Hepatocyte (in vitro differentiated cells): ENCODE measurements around the gene VWA5B1.

Experiments
- EZH2 ChIP-seq: fragments of 200-600 bp; sonication (generic); IDR thresholded peaks from 2 replicates; pipeline ENCODE4 v1.6.1; 2016; ENCODE audit warnings: antibody characterized with exemption, mild to moderate bottlenecking, borderline replicate concordance
- TF ChIP-seq, protein P1 (sequence below): fragments of 200-600 bp; sonication (generic); IDR thresholded peaks from 2 replicates; pipeline ENCODE4 v1.5.1; 2016; ENCODE audit warnings: antibody characterized with exemption, mild to moderate bottlenecking; ENCODE audit not compliant: poor library complexity

DNA sequence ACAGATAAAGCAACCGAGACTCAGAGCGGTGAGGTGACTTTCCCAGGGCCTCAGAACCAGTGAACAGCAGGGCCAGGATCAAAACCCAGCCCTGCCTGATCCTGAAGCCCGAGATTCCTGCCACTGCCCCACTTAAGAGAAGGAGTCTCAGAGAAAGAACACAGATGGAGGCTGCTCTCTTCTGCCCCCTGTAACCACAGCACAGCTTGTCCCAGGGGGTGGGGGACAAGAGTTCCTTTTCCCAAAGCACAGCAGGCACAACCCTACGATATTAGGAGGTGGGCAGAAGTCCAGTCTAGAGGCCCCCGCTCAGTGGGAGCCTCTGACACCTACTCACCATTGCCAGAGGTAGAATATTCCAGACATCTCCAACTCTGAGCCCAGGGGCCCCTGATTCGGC lies 24.0 kb upstream of the VWA5B1 start:
- TF ChIP-seq, protein P1, sequence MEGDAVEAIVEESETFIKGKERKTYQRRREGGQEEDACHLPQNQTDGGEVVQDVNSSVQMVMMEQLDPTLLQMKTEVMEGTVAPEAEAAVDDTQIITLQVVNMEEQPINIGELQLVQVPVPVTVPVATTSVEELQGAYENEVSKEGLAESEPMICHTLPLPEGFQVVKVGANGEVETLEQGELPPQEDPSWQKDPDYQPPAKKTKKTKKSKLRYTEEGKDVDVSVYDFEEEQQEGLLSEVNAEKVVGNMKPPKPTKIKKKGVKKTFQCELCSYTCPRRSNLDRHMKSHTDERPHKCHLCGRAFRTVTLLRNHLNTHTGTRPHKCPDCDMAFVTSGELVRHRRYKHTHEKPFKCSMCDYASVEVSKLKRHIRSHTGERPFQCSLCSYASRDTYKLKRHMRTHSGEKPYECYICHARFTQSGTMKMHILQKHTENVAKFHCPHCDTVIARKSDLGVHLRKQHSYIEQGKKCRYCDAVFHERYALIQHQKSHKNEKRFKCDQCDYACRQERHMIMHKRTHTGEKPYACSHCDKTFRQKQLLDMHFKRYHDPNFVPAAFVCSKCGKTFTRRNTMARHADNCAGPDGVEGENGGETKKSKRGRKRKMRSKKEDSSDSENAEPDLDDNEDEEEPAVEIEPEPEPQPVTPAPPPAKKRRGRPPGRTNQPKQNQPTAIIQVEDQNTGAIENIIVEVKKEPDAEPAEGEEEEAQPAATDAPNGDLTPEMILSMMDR, result no peak
- TF ChIP-seq EZH2, result no peak
